ENCODE data around the gene MED27.
A peak's percentile ranks its signal among the peaks of the same experiment; 100 is the strongest.

The MED27 gene

GRCh38 chr9:131997779-131998178 is 81.9 kb downstream of the MED27 start:
- DNase-seq (ENCODE audit: low read depth, low spot score), result peak; percentile 79

GRCh38 chr9:131997076-131997475 is 82.6 kb downstream of the MED27 start:
- no peak for DNase-seq (ENCODE audit: low read depth, low spot score)

GRCh38 chr9:131995382-131995781 is 84.3 kb downstream of the MED27 start:
- DNase-seq (ENCODE audit: low read depth, low spot score), result no peak

- DNase-seq (ENCODE audit: low read depth, low spot score), result no peak
Observed at GRCh38 chr9:131994364-131995125, 85.1 kb downstream of the MED27 start.

GRCh38 chr9:131992906-131993657 is 86.6 kb downstream of the MED27 start:
- DNase-seq (ENCODE audit: low read depth, low spot score), result no peak

GRCh38 chr9:131987232-131987631 is 92.4 kb downstream of the MED27 start:
- no peak for DNase-seq (ENCODE audit: low read depth, low spot score)

GRCh38 chr9:131986576-131986975 is 93.1 kb downstream of the MED27 start:
- DNase-seq (ENCODE audit: low read depth, low spot score), result no peak

- DNase-seq (ENCODE audit: low read depth, low spot score), result no peak
Observed at GRCh38 chr9:131986089-131986488, 93.6 kb downstream of the MED27 start.

GRCh38 chr9:131984564-131984963 is 95.1 kb downstream of the MED27 start:
- no peak for DNase-seq (ENCODE audit: low read depth, low spot score)

GRCh38 chr9:131982671-131983239 is 96.9 kb downstream of the MED27 start:
- DNase-seq (ENCODE audit: low read depth, low spot score), result peak; percentile 68

GRCh38 chr9:131982102-131982501 is 97.6 kb downstream of the MED27 start:
- DNase-seq (ENCODE audit: low read depth, low spot score), result no peak

- DNase-seq (ENCODE audit: low read depth, low spot score), result no peak
Observed at GRCh38 chr9:131981116-131981776, 98.4 kb downstream of the MED27 start.

GRCh38 chr9:131980267-131981016 is 99.2 kb downstream of the MED27 start:
- DNase-seq (ENCODE audit: low read depth, low spot score), result no peak

- no peak for DNase-seq (ENCODE audit: low read depth, low spot score)
Observed at GRCh38 chr9:131977109-131977838, 102.4 kb downstream of the MED27 start.

GRCh38 chr9:131976157-131977108 is 103.2 kb downstream of the MED27 start:
- DNase-seq (ENCODE audit: low read depth, low spot score), result no peak

GRCh38 chr9:131972889-131973288 is 106.8 kb downstream of the MED27 start:
- no peak for DNase-seq (ENCODE audit: low read depth, low spot score)

GRCh38 chr9:131971482-131972074 is 108.1 kb downstream of the MED27 start:
- no peak for DNase-seq (ENCODE audit: low read depth, low spot score)

- no peak for DNase-seq (ENCODE audit: low read depth, low spot score)
Observed at GRCh38 chr9:131969469-131969989, 110.1 kb downstream of the MED27 start.

GRCh38 chr9:131968632-131969031 is 111.0 kb downstream of the MED27 start:
- DNase-seq (ENCODE audit: low read depth, low spot score), result no peak

All from astrocyte of the hippocampus (primary cell).